ENCODE results near the gene STARD9.

GRCh38 chr15:42692997-42693396 lies 117.6 kb downstream of the STARD9 start:
- TF ChIP-seq JUN (IDR thresholded peaks at IDR 0.05; ENCODE audit: borderline replicate concordance, low read depth, low read length) (no peak), JUN (CRISPR knock-in tag; IDR thresholded peaks at IDR 0.05; ENCODE audit: borderline replicate concordance) (no peak), CTCF (IDR thresholded peaks at IDR 0.05 in 2 of 3, conservative IDR thresholded peaks at IDR 0.05 in 1 of 3; ENCODE audit: insufficient read depth in 2 of 3, low read depth in 1 of 3, low read length in 3 of 3) (no peak), NR2C2 (CRISPR knock-in tag; IDR thresholded peaks at IDR 0.05) (no peak), NR2C2 (tag; IDR thresholded peaks at IDR 0.05) (no peak), NRF1 (conservative IDR thresholded peaks at IDR 0.05 in 1 of 2, IDR thresholded peaks at IDR 0.05 in 1 of 2) (no peak), ZNF316 (IDR thresholded peaks at IDR 0.05) (no peak), IFI16 (CRISPR knock-in tag; IDR thresholded peaks at IDR 0.05) (no peak), ZNF609 (CRISPR knock-in tag; IDR thresholded peaks at IDR 0.05; ENCODE audit: borderline replicate concordance) (no peak), POLR2H (tag; IDR thresholded peaks at IDR 0.05; ENCODE audit: low read depth) (no peak), ZNF830 (CRISPR knock-in tag; IDR thresholded peaks at IDR 0.05) (no peak), CEBPB (tag; IDR thresholded peaks at IDR 0.05) (no peak), CUX1 (CRISPR knock-in tag; IDR thresholded peaks at IDR 0.05) (no peak)
